DOHH2 (cell line): ENCODE results near the gene OLFM2.

Experiments
- H3F3A ChIP-seq: fragments of 200-600 bp; sonication (generic), shearing (Covaris generic); 2 replicates; pipeline ENCODE4 v1.6.0; 2016; ENCODE audit warnings: antibody characterized with exemption, mild to moderate bottlenecking; ENCODE audit not compliant: control insufficient read depth, insufficient read depth
- H3K27ac ChIP-seq: fragments of 200-600 bp; sonication (generic); 2 replicates; pipeline ENCODE4 v1.5.1; 2014; ENCODE audit warnings: low read depth, mild to moderate bottlenecking, low read length, moderate library complexity
- H3K27me3 ChIP-seq: fragments of 200-600 bp; sonication (generic); 2 replicates; pipeline ENCODE4 v1.6.1; 2014; ENCODE audit warnings: mild to moderate bottlenecking, low read length, mixed read lengths; ENCODE audit not compliant: control insufficient read depth
- H3K36me3 ChIP-seq: fragments of 200-600 bp; sonication (generic); 2 replicates; pipeline ENCODE4 v1.6.1; 2014; ENCODE audit warnings: mild to moderate bottlenecking, low read length, moderate library complexity, mixed read lengths; ENCODE audit not compliant: control insufficient read depth
- H3K4me1 ChIP-seq: fragments of 200-600 bp; sonication (generic); 2 replicates; pipeline ENCODE4 v1.6.1; 2014; ENCODE audit warnings: mild to moderate bottlenecking, low read length, mixed read lengths; ENCODE audit not compliant: control insufficient read depth
- H3K4me2 ChIP-seq: fragments of 200-600 bp; sonication (generic); 2 replicates; pipeline ENCODE4 v1.6.0; 2014; ENCODE audit warnings: mild to moderate bottlenecking, low read length, moderate library complexity
- H3K4me3 ChIP-seq: fragments of 200-600 bp; sonication (generic); 2 replicates; pipeline ENCODE4 v1.5.1; 2014; ENCODE audit warnings: mild to moderate bottlenecking, low read length, mixed read lengths
- H3K79me2 ChIP-seq: fragments of 200-600 bp; sonication (generic); 2 replicates; pipeline ENCODE4 v1.6.1; 2014; ENCODE audit warnings: mild to moderate bottlenecking, low read length, mixed read lengths; ENCODE audit not compliant: control insufficient read depth
- H3K9me2 ChIP-seq: fragments of 200-600 bp; sonication (generic); replicated peaks from 2 replicates; pipeline ENCODE4 v1.6.1; 2014; ENCODE audit warnings: mild to moderate bottlenecking, low read length, mixed read lengths; ENCODE audit not compliant: control insufficient read depth
- H3K9me3 ChIP-seq: fragments of 200-600 bp; sonication (generic); 2 replicates; pipeline ENCODE4 v1.6.1; 2014; ENCODE audit warnings: antibody characterized with exemption, low read length, mixed read lengths; ENCODE audit not compliant: control insufficient read depth, insufficient read depth
- H4K20me1 ChIP-seq: fragments of 200-600 bp; sonication (generic); 2 replicates; pipeline ENCODE4 v1.6.0; 2014; ENCODE audit warnings: low read depth, mild to moderate bottlenecking, antibody characterized with exemption, low read length, moderate library complexity; ENCODE audit not compliant: control insufficient read depth, insufficient read depth
- CTCF ChIP-seq: fragments of 200-600 bp; sonication (generic); IDR thresholded peaks from one replicate; pipeline ENCODE4 v1.5.1; 2014; ENCODE audit warnings: antibody characterized with exemption, mild to moderate bottlenecking, low read depth, low read length; ENCODE audit not compliant: poor library complexity, severe bottlenecking
- EZH2phosphoT487 ChIP-seq: fragments of 200-600 bp; sonication (generic); IDR thresholded peaks from 2 replicates; pipeline ENCODE4 v1.6.1; 2017; ENCODE audit warnings: borderline replicate concordance, mild to moderate bottlenecking, antibody characterized with exemption, low read length, moderate library complexity, mixed read lengths

OLFM2 gene

GRCh38 chr19:9891609-9892373 lies 44.5 kb downstream of the OLFM2 start:
- H3K9me2 ChIP-seq, result no peaks in the 10 kb centered on the region
- H3K4me2 ChIP-seq, result no peak overlapping the region
- no peaks in the 10 kb centered on the region for H3K36me3 ChIP-seq
- H3K79me2 ChIP-seq, result no peaks in the 10 kb centered on the region
- H3K9me3 ChIP-seq, result no peaks in the 10 kb centered on the region
- no peaks in the 10 kb centered on the region for H3F3A ChIP-seq
- no peak overlapping the region for H3K27ac ChIP-seq
- H3K4me3 ChIP-seq, result no peak overlapping the region
- no peaks in the 10 kb centered on the region for H3K27me3 ChIP-seq
- H4K20me1 ChIP-seq, result no peaks in the 10 kb centered on the region
- no peaks in the 10 kb centered on the region for H3K4me1 ChIP-seq
- TF ChIP-seq CTCF, result no peak
- TF ChIP-seq EZH2phosphoT487, result no peak

GRCh38 chr19:9885077-9885552 lies 51.2 kb downstream of the OLFM2 start:
- no peaks in the 10 kb centered on the region for H3K79me2 ChIP-seq
- H3K9me3 ChIP-seq, result no peaks in the 10 kb centered on the region
- H3K36me3 ChIP-seq, result no peaks in the 10 kb centered on the region
- no peak overlapping the region for H3K27ac ChIP-seq
- H3K4me1 ChIP-seq, result no peaks in the 10 kb centered on the region
- H3K9me2 ChIP-seq, result no peaks in the 10 kb centered on the region
- no peaks in the 10 kb centered on the region for H3F3A ChIP-seq
- no peak overlapping the region for H3K4me3 ChIP-seq
- H3K4me2 ChIP-seq, result no peak overlapping the region
- TF ChIP-seq EZH2phosphoT487 (no peak), CTCF (no peak)
- no peaks in the 10 kb centered on the region for H4K20me1 ChIP-seq
- no peaks in the 10 kb centered on the region for H3K27me3 ChIP-seq

- Histone ChIP-seq H3K27ac (no peak overlapping the region), H3K4me1 (no peaks in the 10 kb centered on the region), H3K36me3 (no peaks in the 10 kb centered on the region), H3K79me2 (no peaks in the 10 kb centered on the region), H4K20me1 (no peaks in the 10 kb centered on the region), H3K4me2 (no peak overlapping the region), H3K4me3 (no peak overlapping the region), H3F3A (no peaks in the 10 kb centered on the region), H3K27me3 (no peaks in the 10 kb centered on the region), H3K9me2 (no peaks in the 10 kb centered on the region), H3K9me3 (no peaks in the 10 kb centered on the region)
- TF ChIP-seq CTCF, result no peak
- no peak for TF ChIP-seq EZH2phosphoT487
Observed at GRCh38 chr19:9883764-9884163, 52.6 kb downstream of the OLFM2 start.
